HL-60 (cell line): ENCODE measurements around the gene DNAJC18.

Source experiments
- GABPA ChIP-seq: IDR thresholded peaks from 2 replicates; pipeline ENCODE4 v1.6.1; 2012; ENCODE audit warnings: low read depth
- POLR2AphosphoS5 ChIP-seq: IDR thresholded peaks from 2 replicates; pipeline ENCODE4 v1.6.1; 2012; ENCODE audit warnings: low read depth
- SPI1 ChIP-seq: IDR thresholded peaks from 2 replicates; pipeline ENCODE4 v1.6.1; 2012; ENCODE audit warnings: low read depth, mild to moderate bottlenecking, borderline replicate concordance
- TF ChIP-seq, protein P1 (sequence below): IDR thresholded peaks from one replicate; pipeline ENCODE4 v1.5.1; 2011; ENCODE audit warnings: low read length, control low read depth, inconsistent platforms; ENCODE audit not compliant: insufficient read depth
- TF ChIP-seq, protein P2 (sequence below): IDR thresholded peaks from 2 replicates; pipeline ENCODE4 v1.6.1; 2012; ENCODE audit warnings: low read depth; ENCODE audit not compliant: insufficient replicate concordance

- TF ChIP-seq, protein P1, sequence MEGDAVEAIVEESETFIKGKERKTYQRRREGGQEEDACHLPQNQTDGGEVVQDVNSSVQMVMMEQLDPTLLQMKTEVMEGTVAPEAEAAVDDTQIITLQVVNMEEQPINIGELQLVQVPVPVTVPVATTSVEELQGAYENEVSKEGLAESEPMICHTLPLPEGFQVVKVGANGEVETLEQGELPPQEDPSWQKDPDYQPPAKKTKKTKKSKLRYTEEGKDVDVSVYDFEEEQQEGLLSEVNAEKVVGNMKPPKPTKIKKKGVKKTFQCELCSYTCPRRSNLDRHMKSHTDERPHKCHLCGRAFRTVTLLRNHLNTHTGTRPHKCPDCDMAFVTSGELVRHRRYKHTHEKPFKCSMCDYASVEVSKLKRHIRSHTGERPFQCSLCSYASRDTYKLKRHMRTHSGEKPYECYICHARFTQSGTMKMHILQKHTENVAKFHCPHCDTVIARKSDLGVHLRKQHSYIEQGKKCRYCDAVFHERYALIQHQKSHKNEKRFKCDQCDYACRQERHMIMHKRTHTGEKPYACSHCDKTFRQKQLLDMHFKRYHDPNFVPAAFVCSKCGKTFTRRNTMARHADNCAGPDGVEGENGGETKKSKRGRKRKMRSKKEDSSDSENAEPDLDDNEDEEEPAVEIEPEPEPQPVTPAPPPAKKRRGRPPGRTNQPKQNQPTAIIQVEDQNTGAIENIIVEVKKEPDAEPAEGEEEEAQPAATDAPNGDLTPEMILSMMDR: no peak
- TF ChIP-seq POLR2AphosphoS5: no peak
- TF ChIP-seq, protein P2, sequence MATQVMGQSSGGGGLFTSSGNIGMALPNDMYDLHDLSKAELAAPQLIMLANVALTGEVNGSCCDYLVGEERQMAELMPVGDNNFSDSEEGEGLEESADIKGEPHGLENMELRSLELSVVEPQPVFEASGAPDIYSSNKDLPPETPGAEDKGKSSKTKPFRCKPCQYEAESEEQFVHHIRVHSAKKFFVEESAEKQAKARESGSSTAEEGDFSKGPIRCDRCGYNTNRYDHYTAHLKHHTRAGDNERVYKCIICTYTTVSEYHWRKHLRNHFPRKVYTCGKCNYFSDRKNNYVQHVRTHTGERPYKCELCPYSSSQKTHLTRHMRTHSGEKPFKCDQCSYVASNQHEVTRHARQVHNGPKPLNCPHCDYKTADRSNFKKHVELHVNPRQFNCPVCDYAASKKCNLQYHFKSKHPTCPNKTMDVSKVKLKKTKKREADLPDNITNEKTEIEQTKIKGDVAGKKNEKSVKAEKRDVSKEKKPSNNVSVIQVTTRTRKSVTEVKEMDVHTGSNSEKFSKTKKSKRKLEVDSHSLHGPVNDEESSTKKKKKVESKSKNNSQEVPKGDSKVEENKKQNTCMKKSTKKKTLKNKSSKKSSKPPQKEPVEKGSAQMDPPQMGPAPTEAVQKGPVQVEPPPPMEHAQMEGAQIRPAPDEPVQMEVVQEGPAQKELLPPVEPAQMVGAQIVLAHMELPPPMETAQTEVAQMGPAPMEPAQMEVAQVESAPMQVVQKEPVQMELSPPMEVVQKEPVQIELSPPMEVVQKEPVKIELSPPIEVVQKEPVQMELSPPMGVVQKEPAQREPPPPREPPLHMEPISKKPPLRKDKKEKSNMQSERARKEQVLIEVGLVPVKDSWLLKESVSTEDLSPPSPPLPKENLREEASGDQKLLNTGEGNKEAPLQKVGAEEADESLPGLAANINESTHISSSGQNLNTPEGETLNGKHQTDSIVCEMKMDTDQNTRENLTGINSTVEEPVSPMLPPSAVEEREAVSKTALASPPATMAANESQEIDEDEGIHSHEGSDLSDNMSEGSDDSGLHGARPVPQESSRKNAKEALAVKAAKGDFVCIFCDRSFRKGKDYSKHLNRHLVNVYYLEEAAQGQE: no peak
- TF ChIP-seq GABPA: no peak
- TF ChIP-seq SPI1: no peak
Observed at GRCh38 chr5:139410993-139411828, 28.1 kb downstream of the DNAJC18 start.
